Activated CD4-positive, alpha-beta T cell treated with anti-CD3 and anti-CD28 coated beads for 24 hours (primary cell): ENCODE data around the gene OR2B6.
"Not testable (repeated sequence)": the region's sequence is repeated elsewhere in the genome, so short reads cannot be mapped to it uniquely, and the experiment has no call there.

ENCODE experiments used
- DNase-seq, 2 donors: peaks; one replicate each; pipeline ENCODE4 v3.0.0-alpha.2; 2020; ENCODE audit warnings: low read depth in 2 of 2

Gene OR2B6

DNA sequence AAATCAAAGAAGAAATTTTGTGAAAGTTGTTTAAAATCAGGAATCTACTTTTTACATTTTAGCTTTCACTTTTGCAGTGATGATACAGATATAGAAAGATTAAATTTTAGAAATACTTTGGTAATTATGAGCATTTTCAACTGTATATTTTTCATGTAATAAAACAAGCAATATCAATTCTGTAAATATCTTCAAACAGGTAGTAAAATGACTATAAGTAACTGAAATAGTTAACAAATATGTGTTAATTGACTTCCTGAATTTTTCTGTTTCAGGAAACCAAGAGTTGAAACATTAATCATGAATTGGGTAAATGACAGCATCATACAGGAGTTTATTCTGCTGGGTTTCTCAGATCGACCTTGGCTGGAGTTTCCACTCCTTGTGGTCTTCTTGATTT lies at the start of gene OR2B6:
OR2B6 (plus strand) TSS at position 301 of the 400 bp plus-strand sequence; CDS start at position 301, 0 bp downstream.
- no peak for DNase-seq

DNA sequence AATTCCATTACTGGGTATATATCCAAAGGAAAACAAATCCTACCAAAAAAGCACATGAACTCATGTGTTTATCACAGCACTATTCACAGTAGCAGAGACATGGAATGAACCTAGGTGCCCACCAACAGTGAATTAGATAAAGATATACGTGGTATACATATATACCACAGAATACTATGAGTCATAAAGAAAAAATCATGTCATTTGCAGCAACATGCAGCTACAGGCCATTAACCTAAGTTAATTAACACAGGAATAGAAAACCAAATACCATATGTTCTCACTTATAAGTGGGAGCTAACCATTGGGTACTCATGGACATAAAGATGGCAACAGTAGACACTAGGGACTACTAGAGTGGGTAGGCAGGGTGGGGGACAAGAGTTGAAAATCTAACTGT lies 49.0 kb upstream of the OR2B6 start:
- no peak for DNase-seq

DNA sequence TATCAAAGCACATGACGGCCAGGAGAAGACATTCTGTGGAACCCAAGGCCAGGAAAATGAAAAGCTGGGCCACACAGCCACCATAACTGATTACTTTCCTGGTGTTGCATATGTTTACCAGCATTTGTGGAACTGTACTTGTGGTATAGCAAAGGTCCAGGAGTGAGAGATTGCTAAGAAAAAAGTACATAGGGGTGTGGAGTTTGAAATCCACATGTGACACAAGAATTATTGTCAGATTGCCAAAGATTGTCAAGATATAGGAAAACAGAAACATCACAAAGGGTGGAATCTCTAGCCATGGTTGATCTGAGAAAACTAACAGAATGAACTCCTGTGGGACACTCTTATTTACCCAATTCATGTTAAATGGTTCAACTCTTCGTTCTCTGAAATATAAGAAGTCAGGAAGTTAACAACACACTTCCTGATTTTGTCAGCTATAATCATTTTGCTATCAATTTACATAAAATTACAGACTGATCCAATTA lies 45.0 kb upstream of the OR2B6 start, which contains the start of gene OR2B2:
OR2B2 (minus strand) TSS at position 441 of the 491 bp plus-strand sequence; CDS start at position 364, 77 bp downstream.
- DNase-seq = no peak

DNA sequence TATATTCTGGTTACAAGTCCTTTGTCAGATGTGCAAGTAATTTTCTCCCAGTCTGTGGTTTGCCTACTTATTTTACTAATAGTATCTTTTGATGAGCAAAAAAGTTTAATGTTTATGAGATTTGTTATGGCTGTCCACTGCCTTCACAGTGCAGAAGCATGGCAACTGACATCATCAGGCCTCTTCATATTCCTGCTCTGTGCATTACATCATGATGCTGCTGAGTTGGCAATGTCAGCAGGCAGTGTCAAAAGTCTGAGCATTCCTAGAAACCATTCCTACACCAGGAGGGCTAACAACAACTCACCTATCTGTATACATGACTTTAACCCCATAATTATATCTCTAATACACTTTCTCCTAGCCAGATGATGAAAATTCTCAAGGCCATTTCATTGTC lies 34.1 kb upstream of the OR2B6 start:
- DNase-seq = no peak

DNA sequence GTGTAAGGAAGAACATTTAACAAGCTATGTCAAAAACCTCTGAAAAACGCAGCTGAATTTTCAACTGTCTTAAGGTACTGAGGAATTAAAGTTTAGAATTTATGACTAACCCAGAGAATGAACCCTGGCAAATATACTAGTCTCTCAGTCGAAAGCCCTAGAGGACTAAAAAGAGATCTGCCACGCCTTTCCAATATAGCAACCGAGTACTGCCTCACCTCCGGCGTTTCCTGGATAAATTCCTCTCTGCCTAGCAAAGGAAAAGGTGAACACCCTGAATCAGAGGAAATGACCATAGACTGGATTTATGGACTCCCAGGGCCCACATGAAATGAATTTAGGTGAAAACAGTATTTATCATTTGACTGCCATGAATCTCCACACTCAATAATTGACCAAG lies 32.9 kb upstream of the OR2B6 start:
- DNase-seq = no peak

DNA sequence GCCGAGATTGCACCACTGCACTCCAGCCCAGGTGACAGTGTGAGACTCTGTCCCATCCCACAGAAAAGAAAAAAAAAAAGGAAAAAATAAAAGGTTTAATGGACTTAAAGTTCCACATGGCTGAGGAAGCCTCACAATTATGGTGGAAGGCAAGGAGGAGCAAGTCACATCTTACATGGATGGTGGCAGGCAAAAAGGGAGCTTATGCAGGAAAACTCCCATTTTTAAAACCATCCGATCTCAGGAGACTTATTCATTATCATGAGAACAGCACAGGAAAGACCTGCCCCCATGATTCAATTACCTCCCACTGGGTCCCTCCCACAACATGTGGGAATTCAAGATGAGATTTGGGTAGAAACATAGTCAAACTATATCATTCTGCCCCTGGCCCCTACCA lies 29.0 kb upstream of the OR2B6 start:
- DNase-seq = not testable (repeated sequence)

DNA sequence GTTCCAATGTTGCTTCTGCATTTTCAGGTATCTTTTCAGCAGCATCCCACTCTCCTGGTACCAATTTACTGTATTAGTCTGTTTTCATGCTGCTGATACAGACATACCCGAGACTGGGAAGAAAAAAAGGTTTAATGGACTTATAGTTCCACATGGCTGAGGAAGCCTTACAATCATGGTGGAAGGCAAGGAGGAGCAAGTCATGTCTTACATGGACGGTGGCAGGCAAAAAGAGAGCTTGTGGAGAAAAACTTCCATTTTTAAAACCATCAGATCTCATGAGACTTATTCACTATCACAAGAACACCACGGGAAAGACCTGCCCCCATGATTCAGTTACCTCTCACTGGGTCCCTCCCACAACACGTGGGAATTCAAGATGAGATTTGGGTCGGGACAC lies 27.1 kb upstream of the OR2B6 start:
- not testable (repeated sequence) for DNase-seq

DNA sequence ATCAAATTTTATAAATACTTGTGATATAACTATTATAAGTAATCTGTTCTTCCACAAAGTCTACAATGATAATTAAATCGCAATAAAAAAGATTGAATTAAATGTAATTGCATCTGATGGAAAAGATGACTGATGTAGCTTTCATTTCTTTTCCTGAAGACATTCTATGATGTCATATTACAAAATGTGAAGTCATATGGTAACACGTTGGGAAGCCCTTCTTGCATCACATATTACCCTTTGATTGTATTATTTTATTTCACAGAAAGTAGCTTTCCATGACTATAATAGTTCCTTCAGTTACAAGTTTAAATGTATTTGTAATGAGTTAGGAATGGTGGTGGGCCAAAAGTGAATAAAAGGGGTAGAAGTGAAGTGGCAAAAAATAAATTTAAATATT lies 25.8 kb upstream of the OR2B6 start:
- DNase-seq = no peak

DNA sequence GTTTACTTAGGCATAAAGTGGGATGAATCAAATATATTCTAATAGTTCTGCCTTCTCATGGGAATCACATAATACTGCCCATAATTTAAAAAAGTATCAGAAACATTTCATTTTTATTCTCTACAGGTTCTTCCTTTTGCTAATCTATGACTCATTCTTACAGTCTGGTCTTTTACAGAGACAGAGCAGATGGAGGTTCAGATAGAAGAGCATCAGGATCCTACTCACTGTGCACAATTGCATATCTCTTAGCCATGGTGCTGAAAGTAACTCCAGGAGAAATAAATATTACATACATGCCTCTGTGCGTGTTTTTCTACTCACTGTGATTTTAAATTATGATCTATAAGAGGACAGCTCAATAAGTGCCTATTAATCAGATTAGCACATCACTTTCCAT lies 16.3 kb upstream of the OR2B6 start:
- no peak for DNase-seq

DNA sequence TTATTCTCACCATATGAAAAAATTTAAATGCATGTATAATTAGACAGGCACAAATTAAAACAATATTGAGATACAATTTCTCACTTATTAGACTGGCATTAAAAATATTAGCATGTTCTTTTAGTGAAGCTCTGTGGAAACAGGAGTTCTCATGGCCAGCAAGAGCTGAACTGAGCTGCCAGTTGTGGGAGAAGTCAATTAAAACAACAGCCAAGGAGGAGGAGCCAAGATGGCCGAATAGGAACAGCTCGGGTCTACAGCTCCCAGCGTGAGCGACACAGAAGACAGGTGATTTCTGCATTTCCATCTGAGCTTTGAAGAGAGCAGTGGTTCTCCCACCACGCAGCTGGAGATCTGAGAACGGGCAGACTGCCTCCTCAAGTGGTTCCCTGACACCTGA lies 14.0 kb upstream of the OR2B6 start:
- not testable (repeated sequence) for DNase-seq

DNA sequence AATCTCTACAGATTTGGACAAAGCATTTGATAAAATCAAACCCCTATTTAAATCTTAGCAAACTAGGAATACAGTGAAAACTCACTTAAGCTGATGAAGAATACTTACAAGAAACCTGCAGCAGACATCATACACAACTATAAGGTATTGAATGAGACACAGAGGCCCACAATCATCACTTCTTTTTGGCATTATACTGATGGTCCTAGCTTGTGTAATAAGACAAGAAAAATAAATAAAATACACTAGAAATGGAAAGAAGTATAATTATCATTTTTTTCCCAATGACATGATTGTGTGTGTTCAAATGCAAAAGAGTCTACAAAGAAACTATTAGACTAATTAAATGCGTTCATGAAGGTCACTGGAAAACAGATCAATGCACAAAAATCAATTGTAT lies 8.8 kb upstream of the OR2B6 start:
- no peak for DNase-seq

DNA sequence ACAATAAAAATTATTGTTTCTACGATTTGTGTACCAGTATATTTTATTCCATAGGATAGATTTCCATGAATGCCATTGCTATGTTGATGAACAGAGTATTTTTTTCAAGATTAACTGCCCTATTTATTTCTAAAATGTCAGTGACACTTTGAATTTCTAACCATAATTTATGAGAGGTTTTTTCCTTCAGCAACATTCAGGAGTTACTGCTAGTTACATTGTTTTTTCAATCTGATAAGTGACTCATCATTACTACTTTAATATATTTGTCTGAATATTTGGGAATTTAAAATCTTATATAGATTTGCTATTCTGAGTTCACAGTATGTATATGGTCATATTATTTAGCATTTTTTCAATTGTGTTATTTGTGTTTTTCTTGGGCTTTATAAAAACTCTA lies 6.0 kb upstream of the OR2B6 start:
- no peak for DNase-seq

DNA sequence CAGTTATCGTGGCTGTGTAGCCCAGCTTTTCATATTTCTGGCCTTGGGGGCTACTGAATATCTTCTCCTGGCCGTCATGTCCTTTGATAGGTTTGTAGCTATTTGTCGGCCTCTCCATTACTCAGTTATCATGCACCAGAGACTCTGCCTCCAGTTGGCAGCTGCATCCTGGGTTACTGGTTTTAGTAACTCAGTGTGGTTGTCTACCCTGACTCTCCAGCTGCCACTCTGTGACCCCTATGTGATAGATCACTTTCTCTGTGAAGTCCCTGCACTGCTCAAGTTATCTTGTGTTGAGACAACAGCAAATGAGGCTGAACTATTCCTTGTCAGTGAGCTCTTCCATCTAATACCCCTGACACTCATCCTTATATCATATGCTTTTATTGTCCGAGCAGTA lies 475 bp downstream of the OR2B6 start:
- DNase-seq = no peak

DNA sequence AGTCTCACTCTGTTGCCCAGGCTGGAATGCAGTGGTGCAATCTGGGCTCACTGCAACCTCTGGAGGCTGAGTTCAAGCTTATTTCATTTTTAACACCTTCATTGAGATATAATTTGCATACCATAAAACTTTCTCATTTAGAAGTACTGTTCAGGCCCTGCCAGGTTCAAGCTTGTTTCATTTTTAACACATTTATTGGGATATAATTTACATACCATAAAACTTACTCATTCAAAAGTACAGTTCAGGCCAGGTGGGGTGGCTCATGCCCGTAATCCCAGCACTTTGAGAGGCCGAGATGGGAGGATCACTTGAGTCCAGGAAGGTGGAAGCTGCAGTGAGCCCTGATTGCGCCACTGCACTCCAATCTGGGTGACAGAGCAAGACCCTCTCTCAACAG lies 5.5 kb downstream of the OR2B6 start:
- no peak for DNase-seq

DNA sequence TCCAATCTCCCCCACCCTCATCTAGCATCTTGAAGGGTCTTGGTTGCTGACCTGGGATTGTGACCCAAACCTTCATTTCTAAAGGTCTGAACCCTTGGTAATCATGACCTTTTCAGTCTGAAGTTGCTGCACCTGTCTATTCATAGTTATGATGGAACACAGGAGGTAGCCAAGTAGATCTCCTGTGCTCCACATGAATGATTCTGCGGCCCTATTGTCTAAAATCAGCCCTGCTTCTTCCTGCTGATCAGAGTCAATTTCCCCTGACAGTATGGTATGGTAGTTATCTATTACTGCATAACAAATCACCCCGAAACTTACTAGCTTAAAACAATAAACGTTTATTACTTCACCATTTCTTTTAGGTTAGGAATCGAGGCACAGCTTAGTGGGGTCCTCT lies 9.0 kb downstream of the OR2B6 start:
- DNase-seq = no peak

DNA sequence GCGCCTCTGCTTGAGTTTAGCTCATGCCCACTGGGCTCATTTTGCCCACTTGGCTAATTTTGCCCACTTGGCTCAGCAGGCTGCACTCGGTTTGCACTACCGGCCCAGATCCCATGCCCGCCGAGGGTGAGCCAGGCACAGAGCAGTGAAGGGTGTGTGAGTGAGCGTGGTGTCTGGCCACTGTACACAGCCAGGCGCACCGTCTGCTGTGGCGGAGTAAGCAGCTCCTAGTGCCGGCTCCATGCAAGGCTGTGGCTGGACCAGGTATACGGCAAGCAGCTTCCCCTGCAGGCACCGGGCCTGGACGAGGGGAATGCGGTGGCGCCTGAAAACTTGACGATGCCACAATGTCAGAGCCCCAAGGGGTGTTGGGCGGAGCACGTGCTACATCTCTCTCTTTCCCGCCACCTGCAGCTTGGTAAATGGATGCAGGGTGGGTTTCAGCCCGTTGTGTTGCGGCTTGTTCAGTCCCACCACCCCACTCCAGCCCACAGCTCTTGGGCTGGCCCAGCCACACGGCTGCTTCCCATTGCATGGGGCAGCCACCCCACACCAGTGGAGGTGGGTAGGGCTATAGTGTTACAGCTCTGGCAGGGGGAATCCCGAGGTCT lies 9.9 kb downstream of the OR2B6 start:
- DNase-seq = no peak

DNA sequence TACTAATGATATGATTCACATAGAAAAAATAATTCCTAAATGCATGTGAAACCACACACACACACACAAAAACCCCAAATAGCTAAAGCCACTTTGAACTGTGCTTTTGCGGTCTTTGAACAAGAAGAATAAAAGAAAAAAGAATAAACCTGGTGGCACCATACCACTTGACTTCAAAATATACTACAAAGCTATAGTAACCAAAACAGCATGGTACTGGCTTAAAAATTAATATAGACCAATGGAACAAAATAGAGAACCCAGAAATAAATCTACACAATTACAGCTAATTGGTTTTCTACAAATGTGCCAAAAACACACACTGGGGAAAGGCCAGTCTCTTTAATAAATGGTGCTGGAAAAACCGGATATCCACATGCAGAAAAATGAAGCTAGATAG lies 13.4 kb downstream of the OR2B6 start:
- DNase-seq = no peak

DNA sequence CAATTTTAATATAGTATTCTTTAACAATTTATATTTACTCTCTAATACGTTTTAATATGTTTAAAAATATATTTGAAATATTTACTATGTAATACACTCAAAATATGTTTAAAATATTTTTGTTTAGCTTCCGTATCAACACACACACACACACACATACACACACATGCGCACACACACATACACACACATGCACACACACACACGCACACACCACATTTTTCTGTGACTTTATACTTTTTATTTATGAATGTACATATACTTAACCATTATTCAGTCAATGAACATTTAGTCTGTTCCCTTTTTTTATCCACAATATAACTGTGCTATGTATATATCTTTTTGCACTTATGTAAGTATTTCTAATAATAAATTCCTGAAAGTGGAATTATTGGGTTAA lies 15.7 kb downstream of the OR2B6 start:
- no peak for DNase-seq

DNA sequence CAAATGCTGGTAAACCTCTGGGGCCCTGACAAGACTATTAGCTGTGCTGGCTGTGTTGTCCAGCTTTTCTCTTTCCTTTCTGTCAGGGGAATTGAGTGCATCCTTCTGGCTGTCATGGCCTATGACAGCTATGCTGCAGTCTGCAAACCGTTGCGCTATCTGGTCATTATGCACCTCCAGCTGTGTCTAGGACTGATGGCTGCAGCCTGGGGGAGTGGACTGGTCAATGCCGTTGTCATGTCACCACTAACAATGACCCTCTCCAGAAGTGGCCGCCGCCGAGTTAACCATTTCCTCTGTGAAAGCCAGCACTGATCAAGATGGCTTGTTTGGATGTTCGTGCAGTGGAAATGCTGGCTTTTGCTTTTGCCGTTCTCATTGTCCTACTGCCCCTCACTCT lies 20.3 kb downstream of the OR2B6 start:
- DNase-seq = no peak

DNA sequence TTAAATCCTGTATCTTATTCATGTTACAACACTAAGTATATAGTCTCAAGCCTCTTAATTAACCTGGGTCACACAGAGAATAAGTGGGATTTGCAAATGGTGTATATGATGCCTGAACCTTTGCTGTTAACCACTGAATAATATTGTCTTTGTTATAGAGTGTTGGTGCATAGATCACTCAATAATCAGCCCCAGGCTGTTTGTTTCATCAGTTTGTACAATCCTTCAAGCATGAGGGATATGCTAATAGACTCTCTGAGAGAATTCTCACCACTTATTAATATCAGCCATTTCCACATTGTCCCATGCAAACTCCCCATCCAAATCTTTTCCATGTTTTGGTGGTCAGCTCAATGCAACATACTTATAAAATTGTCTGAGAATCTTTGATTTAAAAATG lies 21.7 kb downstream of the OR2B6 start:
- no peak for DNase-seq

DNA sequence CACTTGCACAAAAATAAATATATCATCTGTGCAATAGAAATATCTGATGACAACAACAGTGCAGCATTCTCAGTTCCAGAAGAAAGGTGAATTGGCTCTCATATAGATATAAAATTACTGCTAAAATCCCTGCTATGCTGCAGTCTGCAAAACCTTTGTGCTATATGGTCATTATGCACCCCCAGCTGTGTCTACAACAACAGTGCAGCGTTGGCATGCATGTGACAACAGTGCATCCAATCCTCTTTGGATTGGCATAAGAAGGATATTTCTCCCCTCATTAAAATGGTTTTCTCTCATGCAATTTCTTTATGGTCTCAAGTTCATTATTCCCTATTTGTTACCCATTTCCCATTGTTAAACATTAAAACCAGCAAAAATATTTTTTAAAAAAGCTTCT lies 23.1 kb downstream of the OR2B6 start:
- DNase-seq = no peak

DNA sequence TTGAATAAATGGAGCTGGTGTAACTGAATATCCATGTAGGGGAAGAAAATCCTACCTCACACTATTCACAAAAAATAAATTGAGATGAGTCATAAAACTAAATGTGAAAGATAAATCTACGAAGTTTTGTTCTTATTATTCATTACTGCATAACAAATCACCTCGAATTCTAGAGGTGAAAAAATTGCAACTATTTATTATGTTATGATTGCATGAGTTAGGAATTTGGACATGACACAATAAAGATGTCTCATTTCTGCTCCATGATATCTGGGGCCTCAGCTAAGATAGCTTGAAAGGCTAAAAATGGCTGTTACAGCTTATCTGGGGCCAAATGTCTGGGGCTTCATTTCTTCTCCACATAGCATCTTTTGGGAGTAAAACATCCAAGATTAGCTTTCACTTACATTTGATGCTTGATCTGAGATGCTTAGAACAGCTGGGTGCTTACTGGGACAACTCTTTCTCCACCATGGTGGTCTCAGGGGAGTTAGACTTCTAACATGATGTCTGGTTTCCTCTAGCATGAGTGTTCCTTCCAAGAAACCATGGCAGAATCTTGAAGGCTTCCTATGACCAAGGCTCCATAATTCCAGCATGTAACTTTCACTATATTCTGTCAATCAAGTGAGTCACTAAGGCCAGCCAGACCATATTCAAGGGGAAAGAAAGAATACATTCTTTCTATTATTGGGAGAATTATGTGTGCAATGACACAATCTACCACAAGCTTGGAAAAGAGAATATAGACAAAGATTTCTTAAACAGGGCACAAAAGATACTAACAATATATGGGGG lies 30.1 kb downstream of the OR2B6 start:
- DNase-seq = no peak

DNA sequence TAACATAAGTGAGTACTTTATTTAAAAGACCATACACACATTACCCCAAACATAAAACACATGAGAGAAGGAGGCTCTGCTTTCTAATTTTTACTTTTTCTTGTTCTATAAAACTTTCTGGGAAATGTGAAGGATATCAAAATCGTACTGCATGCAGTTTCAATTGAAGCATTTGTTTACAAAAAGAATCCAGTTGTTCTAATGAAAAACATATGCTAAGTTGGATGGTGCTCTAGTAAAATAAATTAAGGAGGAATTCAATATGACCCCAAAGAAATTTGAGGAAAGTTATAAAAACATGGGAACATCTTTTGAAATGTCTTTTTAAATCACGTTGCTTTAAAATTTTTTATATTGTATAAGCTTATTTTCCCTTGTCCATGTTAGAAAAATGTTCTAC lies 37.6 kb downstream of the OR2B6 start:
- no peak for DNase-seq
